Measurements from ENCODE around the gene RHD.
"Not testable (repeated sequence)": the region's sequence is repeated elsewhere in the genome, so short reads cannot be mapped to it uniquely, and the experiment has no call there.

GRCh38 chr1:25336922-25337354 is 64.6 kb downstream of the RHD start:
- not testable (repeated sequence) for TF ChIP-seq CTCF (IDR thresholded peaks at IDR 0.05; ENCODE audit: low read depth, low read length); MYC (IDR thresholded peaks at IDR 0.05; ENCODE audit: low read depth, low read length); POLR2A (IDR thresholded peaks at IDR 0.05; ENCODE audit: extremely low read depth, insufficient read length); MAX (IDR thresholded peaks at IDR 0.05; ENCODE audit: low read depth, low read length)
